ENCODE results near the gene SERTAD1. TPM values are rescaled to one million over a fixed set of nuclear protein-coding genes. Genes with fewer than 3 reads are reported as not detected.

The SERTAD1 gene
- total and polyA plus RNA-seq, 2 of the 8 experiments (the other 6 are each of a cell fraction or from before 2014, with no cell fraction given), result 5.4 to 6.6 TPM

- H3K4ac ChIP-seq (replicated peaks; ENCODE audit: insufficient read length, low read depth, low read length), result no peak overlapping the region
- no peak overlapping the region for H2AFZ ChIP-seq (ENCODE audit: low read length)
- H3K79me1 ChIP-seq (ENCODE audit: low read depth, low read length), result no peaks in the 10 kb centered on the region; the same call in 1 of the 2 replicates
- H3K27me3 ChIP-seq (replicated peaks in 1 of 4; ENCODE audit: control insufficient read depth in 3 of 4, extremely low read depth in 1 of 4, insufficient read depth in 3 of 4, low read length in 3 of 4), result no peaks in the 10 kb centered on the region; a peak in 1 of 7 replicates
- H4K91ac ChIP-seq (replicated peaks; ENCODE audit: insufficient read length, low read length), result no peak overlapping the region
- no peak overlapping the region for H3K9ac ChIP-seq (replicated peaks in 1 of 4; ENCODE audit: extremely low read depth in 1 of 4, low read depth in 3 of 4, low read length in 3 of 4)
- H4K20me1 ChIP-seq (replicated peaks in 1 of 2; ENCODE audit: control insufficient read depth in 1 of 2, insufficient read depth in 2 of 2, low read length in 2 of 2), result no peaks in the 10 kb centered on the region
- WGBS, 2 experiments (ENCODE audit: extremely low coverage in 1 of 2, insufficient coverage in 1 of 2, insufficient read length in 1 of 2, insufficient replicate concordance in 2 of 2, low coverage in 1 of 2, low lambda C conversion rate in 2 of 2, missing lambda C conversion rate in 1 of 2), result 91% methylated on average over 16 of the region's 16 CpGs; no CpG with 5 or more reads in 1 of the 2 experiments
- FAIRE-seq, result no peak
- H2AK5ac ChIP-seq (ENCODE audit: low read depth, low read length), result peak overlapping the region; percentile 86; the same call in 1 of the 2 replicates
- H4K8ac ChIP-seq (ENCODE audit: extremely low read depth, insufficient read depth, low read length), result no peak overlapping the region
- H3K36me3 ChIP-seq (ENCODE audit: control insufficient read depth in 2 of 4, insufficient read depth in 4 of 4, low read length in 3 of 4), result peaks cover 0 to 2% (median 0%) of the 10 kb centered on the region in 4 experiments; a peak in 2 of 8 replicates
- H3K27ac ChIP-seq (ENCODE audit: low read depth, low read length), result no peak overlapping the region
- POLR2A ChIA-PET (ENCODE audit: partially characterized antibody), result interaction anchor here (0.8 to 3.3 kb wide), 8 partner anchors 10 to 31 kb away, joined by 3 to 20 read pairs (median 4); partner anchors contain the start of gene SERTAD3
- H3K79me2 ChIP-seq (ENCODE audit: control insufficient read depth in 1 of 2, insufficient read depth in 2 of 2, low read length in 2 of 2), result no peaks in the 10 kb centered on the region
- no peak overlapping the region for H2BK120ac ChIP-seq (replicated peaks; ENCODE audit: low read depth, low read length)
- H3K23ac ChIP-seq (ENCODE audit: insufficient read length), result no peak overlapping the region
- H3K14ac ChIP-seq (ENCODE audit: insufficient read length), result no peak overlapping the region
- no peak overlapping the region for H2BK20ac ChIP-seq (ENCODE audit: low read length)
- H4K5ac ChIP-seq (ENCODE audit: insufficient read length, low read depth, low read length), result no peak overlapping the region
- H3K18ac ChIP-seq (ENCODE audit: extremely low read depth, low read length), result no peak overlapping the region; the same call in 1 of the 2 replicates
- peaks cover 4 to 9% (median 5%) of the 10 kb centered on the region in 4 experiments; a peak in 5 of 7 replicates for H3K4me1 ChIP-seq (replicated peaks in 1 of 4; ENCODE audit: control insufficient read depth in 3 of 4, insufficient read depth in 4 of 4, low read length in 3 of 4)
- no peak for DNase-seq (ENCODE audit: low read depth in 1 of 2, low spot score in 2 of 2)
- no peak overlapping the region for H3K56ac ChIP-seq (replicated peaks; ENCODE audit: insufficient read length, low read depth, low read length)
- TF ChIP-seq TEAD4 (IDR thresholded peaks at IDR 0.05; ENCODE audit: low read depth, low read length) (no peak), SRF (IDR thresholded peaks at IDR 0.05; ENCODE audit: low read depth, low read length) (no peak), EGR1 (IDR thresholded peaks at IDR 0.05; ENCODE audit: borderline replicate concordance, low read depth, low read length) (no peak)
- H2BK15ac ChIP-seq (ENCODE audit: low read length), result no peak overlapping the region
- H2BK12ac ChIP-seq (ENCODE audit: low read depth, low read length), result no peak overlapping the region
- no peaks in the 10 kb centered on the region for H3K9me3 ChIP-seq (ENCODE audit: insufficient read depth in 2 of 2, low read depth in 1 of 2, low read length in 1 of 2)
- H3K4me3 ChIP-seq (ENCODE audit: extremely low read depth in 1 of 4, insufficient read depth in 2 of 4, low read depth in 3 of 4, low read length in 4 of 4), result no peak overlapping the region
- H3K23me2 ChIP-seq (ENCODE audit: low read depth, low read length), result peaks cover 12% of the 10 kb centered on the region
- CTCF ChIA-PET (ENCODE audit: partially characterized antibody), result interaction anchor here (0.5 to 4.2 kb wide), 10 partner anchors 9 to 56 kb away, joined by 3 to 39 read pairs (median 6); partner anchors contain the start of genes BLVRB, PRX and SPTBN4
- no peak overlapping the region for H2BK5ac ChIP-seq (ENCODE audit: low read depth, low read length)
- H3K4me2 ChIP-seq (ENCODE audit: insufficient read depth in 1 of 2, low read depth in 2 of 2, low read length in 2 of 2), result peak overlapping the region in 1 of 2 experiments; percentile 54; a peak in 1 of 4 replicates
Measured at GRCh38 chr19:40421993-40422747, 3.6 kb downstream of the SERTAD1 start.
